ENCODE results near the gene CTBP2.

CTBP2 gene

GRCh38 chr10:125204400-125204799 is 44.0 kb upstream of the CTBP2 start:
- H3K36me3 Mint-ChIP-seq (ENCODE audit: low read depth): no peaks in the 10 kb centered on the region
- H3K4me3 Mint-ChIP-seq: no peak overlapping the region
- H3K9me3 Mint-ChIP-seq: no peaks in the 10 kb centered on the region
- H3K27ac Mint-ChIP-seq: no peak overlapping the region
- peaks cover 5% of the 10 kb centered on the region for H3K27me3 Mint-ChIP-seq (ENCODE audit: low read depth)
- peaks cover 4% of the 10 kb centered on the region for H3K4me1 Mint-ChIP-seq
- TF ChIP-seq, protein P1, sequence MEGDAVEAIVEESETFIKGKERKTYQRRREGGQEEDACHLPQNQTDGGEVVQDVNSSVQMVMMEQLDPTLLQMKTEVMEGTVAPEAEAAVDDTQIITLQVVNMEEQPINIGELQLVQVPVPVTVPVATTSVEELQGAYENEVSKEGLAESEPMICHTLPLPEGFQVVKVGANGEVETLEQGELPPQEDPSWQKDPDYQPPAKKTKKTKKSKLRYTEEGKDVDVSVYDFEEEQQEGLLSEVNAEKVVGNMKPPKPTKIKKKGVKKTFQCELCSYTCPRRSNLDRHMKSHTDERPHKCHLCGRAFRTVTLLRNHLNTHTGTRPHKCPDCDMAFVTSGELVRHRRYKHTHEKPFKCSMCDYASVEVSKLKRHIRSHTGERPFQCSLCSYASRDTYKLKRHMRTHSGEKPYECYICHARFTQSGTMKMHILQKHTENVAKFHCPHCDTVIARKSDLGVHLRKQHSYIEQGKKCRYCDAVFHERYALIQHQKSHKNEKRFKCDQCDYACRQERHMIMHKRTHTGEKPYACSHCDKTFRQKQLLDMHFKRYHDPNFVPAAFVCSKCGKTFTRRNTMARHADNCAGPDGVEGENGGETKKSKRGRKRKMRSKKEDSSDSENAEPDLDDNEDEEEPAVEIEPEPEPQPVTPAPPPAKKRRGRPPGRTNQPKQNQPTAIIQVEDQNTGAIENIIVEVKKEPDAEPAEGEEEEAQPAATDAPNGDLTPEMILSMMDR (IDR thresholded peaks at IDR 0.05; ENCODE audit: unreplicated experiment in 3 of 3): no peak

GRCh38 chr10:125203186-125203800 is 42.9 kb upstream of the CTBP2 start:
- H3K9me3 Mint-ChIP-seq: no peaks in the 10 kb centered on the region
- no peak overlapping the region for H3K27ac Mint-ChIP-seq
- TF ChIP-seq, protein P1 (IDR thresholded peaks at IDR 0.05; ENCODE audit: unreplicated experiment in 3 of 3): no peak
- H3K27me3 Mint-ChIP-seq (ENCODE audit: low read depth): peaks cover 5% of the 10 kb centered on the region
- no peaks in the 10 kb centered on the region for H3K4me1 Mint-ChIP-seq
- no peak overlapping the region for H3K4me3 Mint-ChIP-seq
- H3K36me3 Mint-ChIP-seq (ENCODE audit: low read depth): no peaks in the 10 kb centered on the region

GRCh38 chr10:125201791-125202622 is 41.6 kb upstream of the CTBP2 start:
- Mint-ChIP-seq H3K9me3 (no peaks in the 10 kb centered on the region), H3K27me3 (ENCODE audit: low read depth) (peaks cover 5% of the 10 kb centered on the region), H3K36me3 (ENCODE audit: low read depth) (no peaks in the 10 kb centered on the region), H3K4me1 (no peaks in the 10 kb centered on the region), H3K4me3 (no peak overlapping the region), H3K27ac (no peak overlapping the region)
- TF ChIP-seq, protein P1 (IDR thresholded peaks at IDR 0.05; ENCODE audit: unreplicated experiment in 3 of 3): no peak

GRCh38 chr10:125201108-125201524 is 40.8 kb upstream of the CTBP2 start:
- TF ChIP-seq, protein P1 (IDR thresholded peaks at IDR 0.05; ENCODE audit: unreplicated experiment in 3 of 3): no peak
- H3K27me3 Mint-ChIP-seq (ENCODE audit: low read depth): peaks cover 5% of the 10 kb centered on the region
- H3K4me1 Mint-ChIP-seq: no peaks in the 10 kb centered on the region
- H3K4me3 Mint-ChIP-seq: no peak overlapping the region
- no peak overlapping the region for H3K27ac Mint-ChIP-seq
- no peaks in the 10 kb centered on the region for H3K9me3 Mint-ChIP-seq
- no peaks in the 10 kb centered on the region for H3K36me3 Mint-ChIP-seq (ENCODE audit: low read depth)

DNA sequence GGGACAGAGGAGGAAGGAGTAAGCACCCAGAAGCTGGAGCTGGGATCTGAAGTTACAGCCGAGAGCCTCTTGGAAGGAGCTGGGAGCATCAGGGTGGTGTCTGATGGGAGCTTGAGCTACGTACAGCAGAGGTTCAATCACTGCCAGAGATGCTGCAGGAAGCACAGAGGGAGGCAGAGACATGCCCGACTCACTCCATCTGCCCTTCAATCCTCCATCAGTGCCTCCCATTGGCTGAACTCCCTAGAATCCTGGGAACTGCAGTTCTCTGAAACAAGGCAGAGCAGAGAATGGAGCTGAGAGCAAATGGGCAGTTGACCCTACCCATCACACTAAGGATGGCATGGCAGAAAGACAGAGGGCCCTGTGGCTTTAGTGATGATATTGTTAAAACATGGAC is 40.0 kb upstream of the CTBP2 start:
- H3K27me3 Mint-ChIP-seq (ENCODE audit: low read depth): peaks cover 9% of the 10 kb centered on the region
- TF ChIP-seq, protein P1 (IDR thresholded peaks at IDR 0.05; ENCODE audit: unreplicated experiment in 3 of 3): no peak
- no peaks in the 10 kb centered on the region for H3K9me3 Mint-ChIP-seq
- no peak overlapping the region for H3K27ac Mint-ChIP-seq
- no peak overlapping the region for H3K4me3 Mint-ChIP-seq
- H3K36me3 Mint-ChIP-seq (ENCODE audit: low read depth): no peaks in the 10 kb centered on the region
- no peaks in the 10 kb centered on the region for H3K4me1 Mint-ChIP-seq
